GM12891 (cell line): ENCODE results near the gene TMEM234.
A peak's percentile ranks its signal among the peaks of the same experiment; 100 is the strongest.

Source experiments
- POLR2A ChIP-seq: IDR thresholded peaks from 2 replicates; pipeline ENCODE4 v1.6.1; 2011; ENCODE audit warnings: low read depth, low read length, control low read depth
- POLR2AphosphoS5 ChIP-seq: IDR thresholded peaks from 2 replicates; pipeline ENCODE4 v1.6.1; 2011; ENCODE audit warnings: low read depth, low read length, control low read depth
- TAF1 ChIP-seq: IDR thresholded peaks from 2 replicates; pipeline ENCODE4 v1.6.1; 2011; ENCODE audit warnings: low read depth, low read length, control low read depth

DNA sequence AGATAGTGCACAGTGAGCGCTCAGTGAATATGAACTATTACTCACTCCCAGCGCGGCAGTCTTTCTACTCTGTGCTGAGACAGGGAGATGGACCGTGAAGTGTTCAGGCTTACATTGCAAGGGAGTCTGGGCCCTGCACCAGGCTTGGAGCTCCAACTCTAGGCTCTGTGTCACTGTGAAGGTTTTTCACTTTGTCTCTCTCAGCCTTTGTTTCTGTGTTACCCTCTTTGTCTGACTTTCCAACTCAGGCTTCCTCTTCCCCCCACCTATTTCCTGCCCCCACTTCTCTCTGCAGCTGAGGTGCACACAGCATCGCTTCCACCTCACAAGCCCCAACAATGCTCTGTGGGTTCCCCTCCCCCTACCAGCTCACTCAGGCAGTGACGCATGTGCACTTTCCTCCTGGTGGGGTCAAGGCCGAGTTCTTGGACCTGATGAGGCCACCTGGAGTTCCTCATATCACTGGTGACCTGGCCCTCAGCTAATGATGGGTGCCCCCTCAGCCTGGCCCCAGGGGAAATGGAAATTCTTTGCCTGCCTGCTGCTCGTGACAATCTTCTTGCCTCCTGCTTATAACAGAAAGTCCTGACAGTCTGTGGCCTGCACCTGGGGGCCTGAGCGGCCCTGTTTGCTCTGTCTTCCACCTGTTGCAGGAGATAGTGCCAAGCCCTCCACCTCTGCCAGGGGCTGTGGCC, 27.8 kb upstream of the TMEM234 start:
- 0 out of 2 replicates have a peak, but pooled peaks have one; percentile 20 for TF ChIP-seq POLR2AphosphoS5
- peak; percentile 46; the same call in 1 of the 2 replicates for TF ChIP-seq POLR2A
- no peak for TF ChIP-seq TAF1
